Stimulated activated CD8-positive, alpha-beta memory T cell treated with anti-CD3 and anti-CD28 coated beads, Interleukin-4, amount 100 ng/mL, for 1 hour (primary cell): ENCODE results near the gene DPH1.
A peak's percentile ranks its signal among the peaks of the same experiment; 100 is the strongest.
"Not testable (repeated sequence)": the region's sequence is repeated elsewhere in the genome, so short reads cannot be mapped to it uniquely, and the experiment has no call there.

Experiments
- DNase-seq, 2 donors: peaks; one replicate each; pipeline ENCODE4 v3.0.0-alpha.2; 2020; ENCODE audit warnings: low read depth in 2 of 2, low spot score in 1 of 2

Gene DPH1

GRCh38 chr17:2008332-2009126 is 21.4 kb upstream of the DPH1 start:
- DNase-seq = no peak

GRCh38 chr17:2009737-2010136 is 20.2 kb upstream of the DPH1 start:
- DNase-seq = no peak

- no peak for DNase-seq
Measured at GRCh38 chr17:2011411-2012371, 18.3 kb upstream of the DPH1 start.

DNA sequence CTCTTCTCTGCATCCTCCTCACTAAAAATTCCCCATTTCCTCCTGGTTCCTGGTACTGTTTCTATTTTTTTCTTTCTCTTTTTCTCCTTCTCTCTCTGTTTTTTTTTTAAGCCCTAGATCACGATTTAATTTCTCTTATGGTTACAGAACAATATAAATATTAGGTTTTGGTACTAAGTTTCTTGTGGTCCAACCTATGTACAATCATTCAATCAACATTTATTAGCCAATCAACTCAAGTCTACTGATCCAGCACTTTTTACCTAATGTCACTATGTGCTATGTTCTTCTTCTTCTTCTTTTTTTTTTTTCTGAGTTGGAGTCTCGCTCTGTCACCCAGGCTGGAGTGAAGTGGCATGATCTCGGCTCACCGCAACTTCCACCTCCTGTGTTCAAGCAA is 17.5 kb upstream of the DPH1 start:
- DNase-seq = no peak

DNA sequence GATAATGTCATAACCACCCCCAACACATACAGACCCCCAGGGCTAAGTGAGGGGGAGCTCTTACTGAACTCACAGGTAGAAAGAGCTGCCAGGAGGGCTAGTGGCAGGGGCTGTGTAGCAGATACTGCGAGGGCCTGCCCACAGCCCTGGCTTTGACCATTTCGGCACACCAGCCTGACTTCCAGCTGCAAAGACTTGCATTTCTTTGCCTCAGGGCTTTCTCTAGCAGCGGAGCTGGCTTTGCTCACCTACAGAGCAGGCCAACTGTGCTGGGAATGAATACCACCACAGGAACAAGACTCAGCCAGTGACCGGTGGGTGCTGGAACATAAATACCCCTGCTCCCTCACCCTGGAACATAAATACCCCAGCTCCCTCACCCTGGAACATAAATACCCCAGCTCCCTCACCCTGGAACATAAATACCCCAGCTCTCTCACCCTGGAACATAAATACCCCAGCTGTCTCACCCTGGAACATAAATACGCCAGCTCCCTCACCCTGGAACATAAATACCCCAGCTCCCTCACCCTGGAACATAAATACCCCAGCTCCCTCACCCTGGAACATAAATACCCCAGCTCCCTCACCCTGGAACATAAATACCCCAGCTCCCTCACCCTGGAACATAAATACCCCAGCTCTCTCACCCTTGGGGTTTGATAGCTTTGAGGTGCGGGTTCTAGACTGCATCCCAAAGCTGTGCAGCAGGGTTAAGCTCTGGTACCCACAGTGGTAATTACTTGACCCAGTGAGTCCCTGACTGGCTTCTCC is 16.5 kb upstream of the DPH1 start:
- DNase-seq = not testable (repeated sequence)

GRCh38 chr17:2013994-2014317 is 16.0 kb upstream of the DPH1 start:
- no peak for DNase-seq

- DNase-seq = no peak
Measured at GRCh38 chr17:2015314-2015713, 14.6 kb upstream of the DPH1 start.

GRCh38 chr17:2016494-2016893 is 13.5 kb upstream of the DPH1 start:
- DNase-seq = no peak

DNA sequence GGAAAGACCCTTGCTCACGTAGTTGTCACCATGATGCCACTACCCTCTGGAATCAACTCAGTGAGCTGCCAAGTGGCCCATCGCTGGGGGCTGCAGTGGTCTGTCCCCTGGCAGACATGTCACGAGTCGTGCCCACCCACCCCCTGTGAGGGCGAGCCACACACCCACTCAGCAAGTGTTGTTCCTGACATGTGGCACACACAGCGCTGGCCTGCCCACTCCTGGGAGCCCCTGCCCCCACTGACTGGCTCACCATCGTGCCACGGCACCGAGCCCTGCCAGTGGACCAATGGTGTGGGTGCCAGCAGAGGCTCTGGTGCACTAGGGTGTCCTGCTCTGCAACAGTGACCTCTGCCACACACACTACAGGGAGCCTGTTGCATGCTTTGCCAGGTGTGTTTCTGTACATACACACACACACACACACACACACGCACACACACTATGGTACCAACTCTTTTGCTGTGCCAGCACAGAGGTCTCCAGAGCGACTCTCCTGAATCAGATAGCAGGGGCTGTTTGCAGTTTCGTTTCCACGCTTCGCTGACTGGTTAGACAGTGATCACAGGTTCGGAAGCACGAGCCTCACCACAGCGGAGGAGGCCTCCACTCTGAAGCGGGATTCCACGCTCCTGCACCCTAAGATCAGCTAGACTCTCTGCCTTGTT is 12.5 kb upstream of the DPH1 start:
- DNase-seq = no peak

DNA sequence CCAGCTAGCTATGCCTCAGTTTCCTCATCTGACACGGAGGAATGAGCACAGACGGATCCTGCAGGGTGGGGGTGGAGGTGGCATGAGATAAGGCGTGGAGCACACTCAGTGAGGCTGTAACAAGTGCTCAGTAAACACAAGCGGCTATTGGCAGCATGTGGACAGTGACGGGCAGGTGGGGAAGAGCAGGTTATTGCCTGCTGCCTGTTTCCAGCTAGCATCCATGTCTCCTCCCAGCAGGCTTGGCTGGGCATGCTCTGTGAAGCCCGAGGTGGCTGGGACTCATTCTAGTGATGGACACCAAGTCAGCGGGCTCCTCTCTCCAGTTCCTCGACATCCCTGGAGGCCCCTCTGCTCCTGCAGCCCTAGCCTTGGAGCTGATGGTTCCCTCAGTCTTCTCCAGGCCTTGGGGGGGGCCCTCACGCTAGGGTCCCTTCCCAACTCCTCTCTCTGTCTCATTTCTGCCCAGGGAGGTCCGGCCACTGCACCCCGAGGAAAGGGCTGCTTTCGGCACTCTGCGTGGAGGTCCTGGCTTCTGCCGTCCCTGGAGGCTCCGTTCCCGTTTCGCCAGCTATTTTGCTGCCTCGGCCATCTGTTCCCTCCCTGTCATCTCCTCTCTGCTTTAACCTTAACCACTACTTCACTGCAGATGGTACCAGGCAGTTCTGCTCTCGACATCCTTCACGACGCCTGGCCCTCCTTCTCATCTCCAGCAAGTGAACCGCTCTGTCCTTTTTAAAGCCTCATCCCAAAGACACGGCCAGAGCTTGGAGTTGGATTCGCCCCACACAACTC is 11.0 kb upstream of the DPH1 start:
- DNase-seq = no peak

DNA sequence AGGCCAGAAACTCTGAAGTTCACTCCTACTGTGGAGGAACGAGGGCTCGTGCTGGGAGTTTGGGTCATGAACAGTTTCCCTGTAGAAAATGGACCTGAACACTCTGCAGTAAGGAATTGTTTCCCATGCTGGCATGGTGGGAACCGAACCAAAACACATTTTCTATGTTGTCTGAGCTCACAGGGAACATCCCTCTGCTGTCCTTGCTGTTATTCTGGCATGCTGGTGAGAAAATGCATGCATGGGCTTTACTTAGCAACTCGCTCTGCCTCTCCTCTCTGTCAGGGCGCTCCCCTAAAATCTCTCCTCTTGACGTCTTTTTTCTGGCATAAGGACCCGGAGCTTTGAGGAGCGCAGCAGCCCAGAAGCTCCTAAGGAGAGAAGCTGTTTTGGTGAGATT is 10.2 kb upstream of the DPH1 start:
- DNase-seq = no peak

- DNase-seq = no peak
Measured at GRCh38 chr17:2020721-2021120, 9.2 kb upstream of the DPH1 start.

DNA sequence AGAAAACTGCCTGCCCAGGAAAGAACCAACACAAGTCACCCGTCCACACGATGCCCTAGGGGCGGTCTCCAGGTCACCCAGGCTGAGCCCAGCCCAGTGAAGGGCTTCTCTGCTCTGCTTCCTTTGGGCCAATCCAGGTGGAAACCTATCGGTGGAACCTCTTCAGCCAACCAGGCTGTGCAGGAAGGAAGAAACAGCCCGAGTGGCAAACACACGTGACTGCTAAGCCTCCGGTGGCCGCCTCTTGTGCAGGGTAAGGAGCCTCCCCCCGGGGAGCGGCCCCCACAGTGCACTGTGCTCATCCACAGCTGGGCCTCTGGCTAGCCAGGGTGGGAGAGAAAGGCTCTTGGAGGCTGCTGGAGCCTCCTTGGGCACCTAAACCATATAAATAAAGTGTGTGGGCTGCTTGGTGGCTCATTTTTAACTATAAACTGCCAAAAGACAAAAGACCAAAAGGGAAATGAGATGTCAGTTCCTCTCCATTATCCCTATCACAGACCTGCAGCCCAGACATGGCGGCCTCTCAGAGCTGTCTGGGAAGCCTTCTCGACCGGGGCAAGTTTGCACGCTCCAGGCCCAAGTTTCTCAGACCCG is 7.2 kb upstream of the DPH1 start:
- DNase-seq = no peak

DNA sequence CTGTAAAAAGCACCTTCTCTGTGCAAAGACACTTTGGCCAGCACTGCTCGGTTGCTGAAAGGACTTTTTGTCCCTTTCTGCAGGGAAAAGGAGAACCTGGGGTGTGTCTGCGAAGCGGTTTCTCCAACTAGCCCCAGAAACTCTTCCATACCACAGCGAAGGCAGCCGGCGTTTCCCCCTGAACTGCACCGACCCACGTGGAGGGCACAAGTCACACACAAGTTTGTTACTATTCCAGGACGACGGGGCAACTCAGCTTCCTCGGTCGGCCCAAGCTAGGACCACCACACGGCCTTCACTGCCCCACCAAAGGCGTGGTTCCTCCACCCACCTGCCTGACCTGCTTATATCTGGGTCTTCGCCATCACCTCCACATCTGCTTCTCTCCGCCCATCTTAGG is 6.7 kb upstream of the DPH1 start:
- no peak for DNase-seq

GRCh38 chr17:2023692-2024571 is 6.0 kb upstream of the DPH1 start:
- DNase-seq = no peak

DNA sequence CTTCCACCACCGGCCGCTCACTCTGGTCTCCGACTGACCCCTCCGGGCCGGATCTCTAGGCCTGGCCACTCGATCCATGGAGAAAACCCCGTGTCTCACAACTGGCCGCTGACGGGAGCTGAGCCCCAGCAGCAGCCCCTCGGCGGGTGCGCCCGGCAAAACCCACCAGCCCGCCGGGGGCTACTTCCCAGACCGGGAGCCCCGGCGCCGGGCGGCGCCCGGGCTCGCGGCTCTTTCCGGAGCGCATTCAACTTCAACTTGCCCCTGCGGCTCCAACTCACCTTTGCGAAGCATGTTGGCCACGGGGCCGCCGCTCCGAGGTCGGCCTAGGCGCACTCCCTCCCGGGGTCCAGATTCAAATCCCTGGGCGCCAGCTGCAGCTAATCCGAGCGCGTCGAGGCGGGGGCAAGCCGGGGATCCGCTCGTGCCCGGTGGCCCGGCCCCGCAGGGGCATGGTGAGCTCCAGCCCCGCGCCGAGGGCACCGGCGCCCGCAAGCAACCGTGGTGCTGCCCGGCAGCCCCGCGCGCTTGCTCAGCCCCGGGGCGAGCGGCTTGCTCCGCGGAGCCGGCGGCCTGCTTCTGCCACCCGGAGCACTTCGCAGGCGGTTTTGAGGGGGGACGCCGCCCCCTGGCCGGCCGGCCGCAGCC is 5.3 kb upstream of the DPH1 start:
- DNase-seq = no peak

GRCh38 chr17:2025220-2025621 is 4.7 kb upstream of the DPH1 start, which contains the start of gene RTN4RL1:
RTN4RL1 (minus strand) TSS chr17:2025334; CDS start chr17:2024865, 469 bp downstream.
- DNase-seq = peak; percentile 30 to 47

DNA sequence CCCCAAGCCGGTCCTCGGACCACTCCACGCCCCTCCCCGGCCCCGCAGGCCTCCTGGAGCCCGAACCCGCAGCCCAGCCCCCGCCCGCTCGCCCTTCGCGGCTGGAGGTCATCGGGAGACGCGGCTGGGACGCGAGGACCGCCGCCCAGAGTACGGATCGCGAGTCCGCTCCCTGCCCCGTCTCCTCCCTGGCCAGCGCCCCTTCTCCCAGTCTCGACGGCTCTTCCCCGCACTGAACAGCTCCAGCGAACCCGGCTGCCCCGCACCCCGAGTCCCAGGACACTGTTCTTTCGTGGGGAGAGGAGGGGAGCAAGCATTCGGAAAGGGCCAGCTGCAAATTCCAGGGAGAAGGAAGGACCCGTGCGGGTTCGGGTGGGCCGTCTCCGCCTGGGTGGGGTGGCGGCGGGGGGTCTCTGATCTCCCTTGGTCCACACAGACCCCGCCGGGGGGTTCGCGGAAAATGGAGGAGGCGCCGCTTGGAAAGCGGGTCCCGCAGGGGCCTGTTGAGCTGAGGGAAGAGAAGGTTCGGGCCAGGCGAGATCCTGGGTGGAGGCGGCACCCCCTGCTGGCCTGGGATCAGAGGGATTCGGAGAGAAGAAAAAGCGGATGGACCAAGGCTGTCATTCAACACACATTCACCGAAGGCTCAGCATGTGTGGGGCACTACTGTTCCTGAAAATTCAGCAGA is 4.2 kb upstream of the DPH1 start:
- DNase-seq = no peak
